Measurements from ENCODE around the gene KLK15. TPM values are rescaled to one million over a fixed set of nuclear protein-coding genes. Genes with fewer than 3 reads are reported as not detected.

KLK15 gene
- total RNA-seq, 2 experiments from 2014 or later = not detected

- Histone ChIP-seq H3K27ac (ENCODE audit: low read depth in 1 of 2, low read length in 2 of 2) (no peak overlapping the region), H3K27me3 (ENCODE audit: control insufficient read depth in 1 of 2, insufficient read depth in 2 of 2, low read length in 2 of 2) (peaks cover 26 to 32% of the 10 kb centered on the region in 2 experiments), H3K9me3 (ENCODE audit: control insufficient read depth in 1 of 2, insufficient read depth in 1 of 2, low read length in 2 of 2) (peaks cover 0 to 4% of the 10 kb centered on the region in 2 experiments), H3K4me3 (ENCODE audit: low read length) (no peak overlapping the region), H3K4me1 (ENCODE audit: insufficient read depth, low read length) (peaks cover 16% of the 10 kb centered on the region), H3K36me3 (ENCODE audit: insufficient read depth, low read length) (no peaks in the 10 kb centered on the region)
- H3K9me3 Mint-ChIP-seq = no peaks in the 10 kb centered on the region
- H3K36me3 Mint-ChIP-seq (ENCODE audit: low read depth) = no peaks in the 10 kb centered on the region
- POLR2A ChIA-PET = no interaction called here
- DNase-seq (no peak), ATAC-seq (ENCODE audit: poor library complexity) (no peak)
- no peak overlapping the region for H3K4me3 Mint-ChIP-seq
- H3K27me3 Mint-ChIP-seq = peaks cover 75% of the 10 kb centered on the region
- H3K27ac Mint-ChIP-seq = no peak overlapping the region
- TF ChIP-seq CTCF (IDR thresholded peaks at IDR 0.05) = no peak
- CTCF ChIA-PET = no interaction called here
- peaks cover 12% of the 10 kb centered on the region for H3K4me1 Mint-ChIP-seq (ENCODE audit: low read depth)
- intact Hi-C loops (cut with DNase I, micrococcal nuclease) = no loop called here
Observed at GRCh38 chr19:50832666-50833065, 708 bp downstream of the KLK15 start.

- Mint-ChIP-seq H3K4me1 (ENCODE audit: low read depth) (peaks cover 6% of the 10 kb centered on the region), H3K36me3 (ENCODE audit: low read depth) (no peaks in the 10 kb centered on the region), H3K9me3 (no peaks in the 10 kb centered on the region), H3K27me3 (peaks cover 71% of the 10 kb centered on the region), H3K27ac (no peak overlapping the region), H3K4me3 (no peak overlapping the region)
- H3K4me1 ChIP-seq (ENCODE audit: insufficient read depth, low read length) = peaks cover 11% of the 10 kb centered on the region
- ChIA-PET POLR2A (no interaction called here), CTCF (no interaction called here)
- ATAC-seq (ENCODE audit: poor library complexity) = no peak
- H3K27me3 ChIP-seq (ENCODE audit: control insufficient read depth in 1 of 2, insufficient read depth in 2 of 2, low read length in 2 of 2) = peaks cover 19 to 22% of the 10 kb centered on the region in 2 experiments
- peaks cover 0 to 8% of the 10 kb centered on the region in 2 experiments for H3K9me3 ChIP-seq (ENCODE audit: control insufficient read depth in 1 of 2, insufficient read depth in 1 of 2, low read length in 2 of 2)
- intact Hi-C loops (cut with DNase I, micrococcal nuclease) = no loop called here
- no peaks in the 10 kb centered on the region for H3K36me3 ChIP-seq (ENCODE audit: insufficient read depth, low read length)
- TF ChIP-seq CTCF (IDR thresholded peaks at IDR 0.05) = no peak
- no peak overlapping the region for H3K27ac ChIP-seq (ENCODE audit: low read depth in 1 of 2, low read length in 2 of 2)
- DNase-seq = no peak
- no peak overlapping the region for H3K4me3 ChIP-seq (ENCODE audit: low read length)
Observed at GRCh38 chr19:50831026-50831396, 2.4 kb downstream of the KLK15 start.

- Mint-ChIP-seq H3K27me3 (peaks cover 70% of the 10 kb centered on the region), H3K4me3 (no peak overlapping the region), H3K27ac (no peak overlapping the region), H3K9me3 (no peaks in the 10 kb centered on the region), H3K36me3 (ENCODE audit: low read depth) (no peaks in the 10 kb centered on the region), H3K4me1 (ENCODE audit: low read depth) (peaks cover 5% of the 10 kb centered on the region)
- no peaks in the 10 kb centered on the region for H3K36me3 ChIP-seq (ENCODE audit: insufficient read depth, low read length)
- TF ChIP-seq CTCF (IDR thresholded peaks at IDR 0.05) = no peak
- CTCF ChIA-PET = no interaction called here
- peaks cover 7% of the 10 kb centered on the region for H3K4me1 ChIP-seq (ENCODE audit: insufficient read depth, low read length)
- intact Hi-C loops (cut with DNase I, micrococcal nuclease) = no loop called here
- no peak overlapping the region for H3K4me3 ChIP-seq (ENCODE audit: low read length)
- DNase-seq = no peak
- peaks cover 0 to 8% of the 10 kb centered on the region in 2 experiments for H3K9me3 ChIP-seq (ENCODE audit: control insufficient read depth in 1 of 2, insufficient read depth in 1 of 2, low read length in 2 of 2)
- POLR2A ChIA-PET = no interaction called here
- no peak overlapping the region for H3K27ac ChIP-seq (ENCODE audit: low read depth in 1 of 2, low read length in 2 of 2)
- peaks cover 18 to 19% of the 10 kb centered on the region in 2 experiments for H3K27me3 ChIP-seq (ENCODE audit: control insufficient read depth in 1 of 2, insufficient read depth in 2 of 2, low read length in 2 of 2)
- ATAC-seq (ENCODE audit: poor library complexity) = no peak
Observed at GRCh38 chr19:50830266-50831025, 2.9 kb downstream of the KLK15 start.
